LHCN-M2 (cell line): ENCODE measurements around the gene OR10T2. TPM values are rescaled to one million over a fixed set of nuclear protein-coding genes. Genes with fewer than 3 reads are reported as not detected.
"Not testable (repeated sequence)": the region's sequence is repeated elsewhere in the genome, so short reads cannot be mapped to it uniquely, and the experiment has no call there.

ENCODE experiments used
- DNase-seq: peaks from one replicate; pipeline ENCODE4 v3.0.0-alpha.2; 2012; ENCODE audit warnings: low read depth
- total RNA-seq: library from RNA; depleted of rRNA; stranded (reverse); fragments of >200 nt; gene quantifications from 2 replicates; pipeline ENCODE4 v1.2.3, GENCODE V29; 2014; rRNA removed

Gene OR10T2
- total RNA-seq, 1 experiment from 2014 or later = not detected

DNA sequence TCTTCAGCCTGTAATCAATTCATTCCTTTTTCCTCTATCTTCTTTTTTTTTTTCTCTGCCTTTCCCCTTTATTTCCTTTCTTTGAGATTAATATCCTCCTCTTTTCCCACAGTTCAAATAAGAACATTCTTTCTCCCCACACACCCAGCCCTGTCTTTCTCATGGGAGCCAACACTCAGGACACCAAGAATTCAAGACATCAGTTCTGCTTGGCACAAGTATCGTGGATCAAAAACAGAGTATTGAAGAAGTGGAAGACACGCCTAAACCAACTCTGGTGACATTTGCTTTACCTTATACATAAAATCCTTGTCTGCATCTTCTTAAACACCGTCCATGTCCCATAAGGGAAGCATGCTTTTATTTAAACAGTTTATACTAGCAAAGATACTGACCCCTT is 42.6 kb downstream of the OR10T2 start:
- no peak for DNase-seq

GRCh38 chr1:158355773-158356285 is 43.4 kb downstream of the OR10T2 start:
- DNase-seq = no peak

DNA sequence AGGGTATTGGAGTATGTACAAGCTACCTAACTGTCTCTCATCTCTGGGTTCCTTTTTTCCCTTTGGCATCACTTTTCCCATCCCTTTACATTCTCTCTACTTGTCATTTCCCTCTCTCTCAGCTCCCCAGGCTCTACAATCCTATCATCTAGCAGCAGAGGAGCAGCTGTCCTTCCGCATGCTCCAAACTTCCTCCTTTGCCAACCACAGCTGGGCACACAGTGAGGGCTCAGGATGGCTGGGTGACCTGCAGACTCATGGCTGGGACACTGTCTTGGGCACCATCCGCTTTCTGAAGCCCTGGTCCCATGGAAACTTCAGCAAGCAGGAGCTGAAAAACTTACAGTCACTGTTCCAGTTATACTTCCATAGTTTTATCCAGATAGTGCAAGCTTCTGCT is 45.0 kb downstream of the OR10T2 start:
- no peak for DNase-seq

DNA sequence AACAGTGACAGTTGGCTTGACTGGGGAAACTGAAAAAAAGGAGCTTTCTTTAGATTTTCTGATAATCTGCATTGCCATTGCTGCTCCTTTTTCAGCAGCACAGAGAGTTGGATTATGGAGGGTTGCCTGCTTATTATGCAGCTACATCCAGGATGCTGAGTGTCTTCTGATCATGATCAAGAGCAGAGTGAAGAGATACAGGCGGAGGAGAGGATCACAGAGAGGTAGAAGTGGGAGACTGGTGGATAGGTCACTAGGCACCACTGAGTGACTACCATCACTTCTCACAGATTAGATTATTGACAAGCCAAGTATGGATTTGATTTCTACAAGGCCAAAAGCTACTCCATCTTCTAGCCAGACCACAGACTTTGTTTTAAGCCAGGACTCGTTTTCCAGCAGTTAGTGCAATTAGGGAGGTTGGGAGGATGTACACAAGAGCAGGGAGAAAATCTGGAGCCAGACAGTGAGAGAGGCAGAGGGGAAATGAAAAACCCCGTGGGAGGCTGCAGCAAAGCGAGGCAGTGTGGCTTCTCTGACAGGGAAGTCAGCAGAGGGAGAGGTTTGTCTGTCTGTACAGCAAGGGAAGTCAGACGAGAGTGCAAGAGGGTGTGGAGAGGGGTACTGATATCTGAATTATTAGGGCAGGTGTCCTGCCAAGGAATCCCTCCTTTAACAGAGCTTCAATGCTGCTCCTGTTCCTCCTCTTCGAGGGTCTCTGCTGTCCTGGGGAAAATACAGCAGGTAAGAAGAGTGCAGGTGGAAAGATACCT is 45.8 kb downstream of the OR10T2 start, which contains the start of gene CD1E:
Gene CD1E, plus strand, starts transcription at position 592 of the 773 bp plus-strand sequence. Its CDS starts 95 bp downstream, at position 687.
- DNase-seq = no peak

- not testable (repeated sequence) for DNase-seq
These were observed 50.3 kb downstream of the OR10T2 start for GRCh38 chr1:158348946-158349345.

Other genes starting within 250 kb of the OR10T2 start
- 0.11 TPM in 1 of 2 replicates, not detected in the other for gene CD1D, start 218.6 kb downstream of the OR10T2 start, total RNA-seq
- not detected in 2 replicates for gene CD1A, start 145.0 kb downstream of the OR10T2 start, total RNA-seq
- not detected in 2 replicates for gene CD1C, start 109.5 kb downstream of the OR10T2 start, total RNA-seq
- not detected in 2 replicates for gene CD1B, start 67.9 kb downstream of the OR10T2 start, total RNA-seq
- not detected in 2 replicates for gene CD1E, start 45.6 kb downstream of the OR10T2 start, total RNA-seq
- not detected in 2 replicates for gene OR10K2, start 26.8 kb upstream of the OR10T2 start, total RNA-seq
- not detected in 2 replicates for gene OR10K1, start 62.4 kb upstream of the OR10T2 start, total RNA-seq
- gene OR10R2, start 72.8 kb upstream of the OR10T2 start, total RNA-seq = not detected in 2 replicates
- gene OR6Y1, start 154.9 kb upstream of the OR10T2 start, total RNA-seq = not detected in 2 replicates
- not detected in 2 replicates for gene OR6P1, start 171.1 kb upstream of the OR10T2 start, total RNA-seq
- gene OR10X1, start 180.4 kb upstream of the OR10T2 start, total RNA-seq = not detected in 2 replicates
- not detected in 2 replicates for gene OR10Z1, start 205.8 kb upstream of the OR10T2 start, total RNA-seq